Kidney tubule cell (primary cell): ENCODE results near the gene CREB3L2.
"Not testable (repeated sequence)": the region's sequence is repeated elsewhere in the genome, so short reads cannot be mapped to it uniquely, and the experiment has no call there.

Experiments used
- DNase-seq: peaks from one replicate; pipeline ENCODE4 v3.0.0-alpha.2; 2018; ENCODE audit warnings: low spot score

The CREB3L2 gene

DNA sequence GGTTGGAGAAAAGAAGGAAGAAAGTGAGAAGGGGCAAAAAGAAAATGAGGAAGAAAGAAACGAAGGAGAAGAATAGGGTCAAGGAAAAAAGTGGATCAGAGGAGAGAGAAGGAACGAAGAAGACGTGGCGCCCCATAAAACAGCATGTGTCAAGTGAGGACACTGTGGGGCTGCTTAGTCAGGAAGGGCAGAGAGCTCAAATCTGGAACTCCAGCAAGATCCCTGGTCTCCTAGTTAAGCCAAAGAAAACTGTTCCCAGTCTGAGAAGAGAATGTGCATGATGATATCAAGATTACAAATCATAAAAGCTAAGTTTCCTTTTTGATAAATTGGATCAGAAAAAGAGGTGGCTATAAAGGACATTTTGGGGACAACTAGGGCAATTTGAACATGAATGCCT lies 33.0 kb downstream of the CREB3L2 start:
- DNase-seq, result no peak

GRCh38 chr7:137968339-137968738 lies 33.5 kb downstream of the CREB3L2 start:
- not testable (repeated sequence) for DNase-seq

DNA sequence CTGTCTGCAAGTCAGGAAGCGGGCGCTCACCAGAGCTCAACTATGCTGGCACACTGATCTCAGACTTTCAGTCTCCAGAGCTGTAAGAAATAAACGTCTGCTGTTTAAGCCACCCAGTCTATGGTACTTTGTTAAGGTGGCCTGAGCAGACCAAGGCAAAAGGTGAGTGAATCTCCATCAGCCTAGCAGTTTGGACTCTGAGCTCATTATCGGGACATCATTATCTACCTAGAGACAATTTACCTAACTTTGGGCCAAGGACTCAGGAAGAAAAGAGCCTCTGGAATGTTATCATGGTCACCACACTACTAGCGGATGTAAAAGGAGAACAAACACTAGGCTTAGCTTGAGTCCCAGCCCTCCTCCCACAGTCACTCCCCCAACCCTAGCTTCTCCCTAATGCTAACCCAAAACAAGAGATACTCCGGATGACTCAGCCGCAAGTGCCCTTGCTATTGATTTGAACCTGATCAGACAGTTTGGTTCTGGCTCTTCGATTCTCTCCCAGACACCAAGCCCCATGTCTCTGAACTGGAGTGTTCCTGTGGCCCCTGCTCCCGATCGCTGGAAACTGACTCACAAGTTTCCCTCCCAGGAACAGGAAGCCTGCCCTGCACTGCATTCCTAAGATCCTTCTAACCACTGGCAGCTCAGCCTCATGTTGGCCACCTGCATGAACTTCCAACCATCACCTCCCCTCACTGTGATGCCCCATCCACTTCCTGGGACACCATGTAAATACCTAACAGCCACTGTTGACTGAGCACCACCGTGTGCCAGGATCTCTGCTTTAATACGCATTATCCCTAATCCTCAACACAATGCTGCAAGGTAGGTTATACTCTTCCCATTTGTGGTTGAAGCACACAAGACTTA lies 34.5 kb downstream of the CREB3L2 start:
- DNase-seq, result peak; percentile 95

GRCh38 chr7:137966641-137967142 lies 35.2 kb downstream of the CREB3L2 start:
- DNase-seq, result no peak

DNA sequence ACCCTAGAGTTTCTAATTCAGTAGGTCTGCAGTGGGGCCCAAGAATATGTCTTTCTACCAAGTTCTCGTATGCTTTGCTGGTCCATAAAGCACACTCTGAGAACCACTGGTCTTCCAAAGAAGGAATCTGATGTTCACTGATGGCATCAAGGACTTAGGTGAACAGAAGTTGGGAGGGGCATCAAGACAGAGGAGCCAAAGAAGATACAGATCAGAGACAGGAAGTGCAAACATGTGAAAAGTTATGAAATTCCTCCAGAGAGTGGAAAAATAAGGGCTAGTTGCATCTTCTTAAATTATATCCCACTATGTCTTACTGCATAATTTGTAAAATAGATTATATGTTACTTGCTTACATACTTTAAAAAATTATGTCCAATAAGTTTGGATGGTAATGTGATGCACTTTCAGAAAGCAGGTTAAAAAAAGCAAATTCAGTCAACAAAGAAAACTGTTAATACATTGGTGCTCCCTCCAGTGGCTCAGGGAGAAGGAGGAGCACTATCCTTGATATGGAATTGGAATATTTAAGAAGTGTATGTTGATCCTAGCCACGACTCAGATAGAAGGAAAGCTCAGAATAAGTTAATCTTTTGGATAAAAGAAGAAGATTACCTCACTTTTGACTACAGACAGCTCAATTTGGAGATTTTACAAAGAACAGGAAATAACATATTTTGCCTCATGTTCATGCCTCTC lies 35.8 kb downstream of the CREB3L2 start:
- DNase-seq, result no peak

DNA sequence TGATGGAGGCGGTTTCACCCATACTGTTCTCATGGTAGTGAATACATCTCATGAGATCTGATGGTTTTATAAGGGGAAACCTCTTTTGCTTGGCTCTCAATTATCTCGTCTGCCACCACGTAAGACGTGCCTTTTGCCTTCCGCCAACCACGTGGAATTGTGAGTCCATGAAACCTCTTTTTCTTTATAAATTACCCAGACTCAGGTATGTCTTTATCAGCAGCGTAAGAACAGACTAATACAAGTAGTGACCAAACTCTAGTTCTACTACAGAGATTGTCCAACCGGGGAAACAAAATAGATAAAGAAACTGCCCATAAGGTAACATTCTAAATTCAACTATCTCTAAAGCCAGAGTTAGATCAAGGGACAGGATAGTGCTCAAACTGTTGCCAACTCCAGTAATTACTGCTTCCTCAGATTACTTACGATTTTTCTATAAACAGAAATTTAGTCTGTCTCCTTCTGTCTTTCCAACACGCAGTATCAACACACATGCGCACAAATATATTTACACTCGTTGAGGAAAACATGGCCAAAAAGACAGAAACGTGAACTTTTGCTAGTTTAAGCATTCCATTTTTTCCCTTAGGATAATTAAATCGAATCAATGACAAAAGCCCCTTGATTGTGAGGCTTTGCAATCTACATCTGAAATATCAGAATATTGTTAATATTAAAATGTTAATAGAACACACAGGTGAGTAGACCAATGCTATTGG lies 36.9 kb downstream of the CREB3L2 start:
- DNase-seq, result no peak

DNA sequence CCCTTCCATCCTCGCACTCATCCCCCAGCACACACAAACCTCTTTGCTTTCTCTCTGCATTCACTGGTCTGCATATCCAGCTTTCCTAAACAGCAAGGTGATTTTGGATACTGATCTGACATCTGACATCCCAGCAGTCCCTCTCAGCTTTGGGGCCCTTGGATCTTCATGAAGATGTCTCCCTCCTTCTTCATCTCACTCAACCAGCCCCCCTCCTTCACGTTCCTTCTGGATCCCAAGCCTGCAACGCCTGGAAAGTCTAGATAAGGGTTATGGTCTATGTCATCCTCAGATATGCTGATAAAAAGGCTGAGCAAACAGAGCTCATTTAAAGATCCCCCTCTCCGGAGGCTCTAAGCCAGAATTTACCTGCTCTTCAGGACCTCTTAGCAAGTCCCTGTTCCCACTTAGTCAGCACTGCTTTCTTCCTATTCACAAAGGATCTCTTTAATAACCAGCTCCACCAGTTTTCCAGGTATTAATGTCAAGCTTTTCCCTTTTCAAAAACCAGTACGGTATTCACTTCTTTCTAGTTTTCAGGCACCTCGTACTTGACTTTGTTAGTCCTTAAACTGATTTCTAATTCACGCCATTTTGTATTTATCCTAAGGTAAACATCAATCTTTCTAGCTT lies 38.9 kb downstream of the CREB3L2 start:
- DNase-seq, result no peak

DNA sequence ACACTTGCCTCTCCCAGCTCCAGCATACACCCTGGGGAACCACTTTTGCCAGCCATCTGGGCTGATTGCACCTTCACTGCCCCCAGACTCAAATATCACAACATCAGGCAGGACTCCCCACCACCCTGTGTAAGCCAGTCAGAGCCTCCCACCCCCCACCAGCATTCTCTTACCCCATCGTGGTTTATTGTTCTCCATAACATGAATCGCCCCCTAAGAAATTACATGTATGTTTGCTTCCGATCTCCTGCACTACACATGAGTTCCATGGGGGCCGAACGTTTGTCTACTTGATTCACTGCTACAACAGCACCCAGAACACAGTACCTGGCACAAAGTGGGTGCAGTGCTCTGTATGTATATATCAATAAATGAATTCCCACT lies 39.4 kb downstream of the CREB3L2 start:
- DNase-seq, result no peak

GRCh38 chr7:137961200-137962177 lies 40.4 kb downstream of the CREB3L2 start:
- no peak for DNase-seq

- DNase-seq, result no peak
Observed at GRCh38 chr7:137960020-137960419, 41.9 kb downstream of the CREB3L2 start.

GRCh38 chr7:137958470-137959431 lies 43.1 kb downstream of the CREB3L2 start:
- DNase-seq, result peak; percentile 79

GRCh38 chr7:137957887-137958286 lies 44.0 kb downstream of the CREB3L2 start:
- DNase-seq, result peak; percentile 41

DNA sequence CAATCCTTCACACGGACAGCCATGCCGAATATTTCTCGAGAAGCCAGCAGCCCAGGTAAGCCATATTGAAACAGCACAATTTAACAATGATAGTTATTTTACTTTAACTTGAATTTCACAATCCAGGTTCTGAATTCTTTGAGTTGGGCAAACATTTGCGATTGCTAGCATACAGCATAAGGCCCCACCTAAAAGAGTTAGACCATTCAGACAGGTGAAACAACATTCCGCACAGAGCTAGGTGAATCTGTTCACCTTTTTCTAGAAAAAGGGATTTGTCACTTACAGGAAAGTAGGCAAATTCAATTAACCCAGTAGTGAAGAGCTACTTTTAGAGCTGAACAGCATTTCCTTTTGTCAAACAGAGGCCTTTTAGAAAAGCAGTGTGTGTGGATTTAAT lies 45.3 kb downstream of the CREB3L2 start:
- no peak for DNase-seq

GRCh38 chr7:137956183-137956582 lies 45.7 kb downstream of the CREB3L2 start:
- no peak for DNase-seq

GRCh38 chr7:137954614-137955013 lies 47.3 kb downstream of the CREB3L2 start:
- no peak for DNase-seq

DNA sequence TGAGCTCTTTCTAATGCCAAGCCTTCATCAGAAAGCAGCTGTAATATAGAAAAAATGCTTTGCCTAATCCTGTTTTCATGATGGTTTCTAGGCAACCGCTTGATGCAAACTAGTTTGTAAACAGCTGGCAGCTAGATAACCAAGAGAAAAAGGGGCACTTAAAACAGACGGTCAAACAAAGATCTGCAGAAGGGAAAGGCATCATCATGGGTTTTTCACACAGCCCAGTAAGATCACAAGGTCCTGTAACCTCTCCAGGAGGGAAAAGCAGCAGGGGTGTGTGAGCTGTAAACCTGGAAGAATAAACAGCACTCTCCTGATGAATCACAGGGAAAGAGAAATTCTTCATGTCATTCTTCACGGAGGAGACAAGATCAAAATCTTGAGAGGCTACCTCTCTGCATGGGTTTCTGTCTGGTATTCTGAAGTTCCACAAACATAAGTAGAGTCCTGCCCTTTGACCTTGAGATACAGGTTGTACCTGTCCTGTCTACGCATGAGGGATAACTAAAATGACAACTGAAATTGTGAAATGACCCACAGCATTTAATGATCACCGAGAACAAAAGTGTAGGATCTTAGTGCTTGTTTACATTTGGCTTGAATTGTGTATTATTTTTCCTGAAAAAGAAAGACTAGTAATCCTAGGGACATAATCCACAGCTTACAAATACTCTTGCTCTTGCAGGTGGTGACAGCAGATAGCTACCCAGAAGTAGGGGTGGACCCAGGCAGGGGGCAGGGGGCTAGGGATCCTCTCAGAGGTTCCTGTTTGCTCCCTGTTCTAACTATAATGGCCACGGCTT lies 48.0 kb downstream of the CREB3L2 start:
- peak; percentile 88 for DNase-seq

GRCh38 chr7:137953043-137953664 lies 48.7 kb downstream of the CREB3L2 start:
- peak; percentile 82 for DNase-seq

DNA sequence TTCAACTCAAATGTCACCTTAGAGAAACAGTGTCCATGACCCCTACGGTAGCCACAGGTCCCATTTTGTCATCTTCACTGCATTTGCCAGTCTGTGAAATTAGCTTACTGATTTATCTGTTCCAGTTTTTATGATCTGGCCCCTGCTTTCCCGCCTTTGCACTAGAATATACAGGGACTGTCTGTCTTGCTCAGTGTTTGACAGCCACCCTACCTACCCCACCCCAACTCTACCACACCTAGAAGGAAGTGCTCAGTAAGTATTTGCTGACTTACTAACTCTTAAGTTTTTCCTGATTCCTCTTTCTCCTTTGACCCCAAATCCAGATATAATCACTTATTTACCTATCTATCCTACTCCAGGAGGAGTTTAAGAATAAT lies 49.5 kb downstream of the CREB3L2 start:
- no peak for DNase-seq
